HG02571 (cell line): ENCODE data around the gene ECHDC1.
"Not testable (repeated sequence)": the region's sequence is repeated elsewhere in the genome, so short reads cannot be mapped to it uniquely, and the experiment has no call there.

ENCODE experiments used
- ATAC-seq: cut with Tn5 transposase; IDR thresholded peaks from one replicate; pipeline ENCODE4 v1.9.1; 2021; ENCODE audit warnings: mild to moderate bottlenecking, moderate library complexity; ENCODE audit not compliant: unreplicated experiment

ECHDC1 gene

GRCh38 chr6:127342946-127343808 lies at the start of gene ECHDC1:
ECHDC1 (minus strand) TSS chr6:127343609; CDS start chr6:127331028, 12,581 bp downstream.
- ATAC-seq, result peak; percentile 84

GRCh38 chr6:127392301-127392700 lies 48.9 kb upstream of the ECHDC1 start:
- ATAC-seq, result no peak

GRCh38 chr6:127391094-127391953 lies 47.9 kb upstream of the ECHDC1 start:
- ATAC-seq, result no peak

- no peak for ATAC-seq
Observed at GRCh38 chr6:127389706-127390105, 46.3 kb upstream of the ECHDC1 start.

GRCh38 chr6:127385668-127386430 lies 42.4 kb upstream of the ECHDC1 start:
- no peak for ATAC-seq

GRCh38 chr6:127384848-127385247 lies 41.4 kb upstream of the ECHDC1 start:
- not testable (repeated sequence) for ATAC-seq

GRCh38 chr6:127383988-127384387 lies 40.6 kb upstream of the ECHDC1 start:
- no peak for ATAC-seq

- no peak for ATAC-seq
Observed at GRCh38 chr6:127382413-127382812, 39.0 kb upstream of the ECHDC1 start.

- no peak for ATAC-seq
Observed at GRCh38 chr6:127381384-127381783, 38.0 kb upstream of the ECHDC1 start.

- ATAC-seq, result no peak
Observed at GRCh38 chr6:127376685-127377084, 33.3 kb upstream of the ECHDC1 start.

- ATAC-seq, result no peak
Observed at GRCh38 chr6:127367023-127367375, 23.6 kb upstream of the ECHDC1 start.

GRCh38 chr6:127366282-127367022 lies 23.0 kb upstream of the ECHDC1 start:
- no peak for ATAC-seq

- no peak for ATAC-seq
Observed at GRCh38 chr6:127365874-127366273, 22.5 kb upstream of the ECHDC1 start.

GRCh38 chr6:127352524-127352923 lies 9.1 kb upstream of the ECHDC1 start:
- no peak for ATAC-seq

- no peak for ATAC-seq
Observed at GRCh38 chr6:127349980-127350379, 6.6 kb upstream of the ECHDC1 start.

GRCh38 chr6:127348028-127348661 lies 4.7 kb upstream of the ECHDC1 start:
- no peak for ATAC-seq

- no peak for ATAC-seq
Observed at GRCh38 chr6:127347178-127347577, 3.8 kb upstream of the ECHDC1 start.

- ATAC-seq, result no peak
Observed at GRCh38 chr6:127345521-127345920, 2.1 kb upstream of the ECHDC1 start.

- ATAC-seq, result no peak
Observed at GRCh38 chr6:127343809-127344659, 625 bp upstream of the ECHDC1 start.
